ENCODE results near the gene CCNE1. TPM values are rescaled to one million over a fixed set of nuclear protein-coding genes. Genes with fewer than 3 reads are reported as not detected.

Gene CCNE1
- total RNA-seq, 1 experiment from 2014 or later, result 72.7 TPM

DNA sequence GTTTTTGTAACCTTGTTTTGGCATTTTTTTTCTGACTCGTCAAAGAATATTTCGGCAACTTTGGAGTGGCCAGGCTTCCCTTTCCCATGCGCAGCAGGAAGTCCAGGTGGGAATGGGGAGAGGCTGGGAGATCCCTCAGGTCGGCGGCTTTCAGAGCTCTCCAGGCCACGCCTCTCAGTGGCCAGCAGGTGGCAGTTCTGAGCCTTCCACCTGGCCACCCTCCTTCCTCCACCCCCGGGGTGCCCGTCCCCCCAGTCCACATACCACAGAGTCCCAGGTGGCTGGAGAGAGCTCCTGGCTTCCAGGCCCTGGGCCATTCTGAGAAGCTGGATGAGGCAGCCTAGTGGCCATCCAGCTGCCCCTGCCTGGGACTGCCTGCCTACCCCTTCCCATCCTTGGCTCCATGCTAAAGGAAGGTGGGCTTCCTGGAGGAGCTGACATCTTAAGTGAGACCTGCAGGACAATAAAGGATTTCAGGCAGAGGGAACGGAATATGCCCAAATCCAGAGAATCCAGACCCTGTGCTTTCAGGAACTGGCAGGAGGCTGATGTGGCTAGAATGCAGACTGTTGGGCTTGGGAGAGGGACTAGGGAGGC is 46.3 kb downstream of the CCNE1 start:
- DNase-seq, result peak in 1 of 2 experiments; percentile 55
- H3K9me3 ChIP-seq (replicated peaks), result no peaks in the 10 kb centered on the region
- H3K27me3 ChIP-seq, result no peaks in the 10 kb centered on the region
- no peak overlapping the region for H3K27ac ChIP-seq
- no peaks in the 10 kb centered on the region for H3K36me3 ChIP-seq
- no peak overlapping the region for H3K4me3 ChIP-seq
- no peaks in the 10 kb centered on the region for H3K4me1 ChIP-seq

DNA sequence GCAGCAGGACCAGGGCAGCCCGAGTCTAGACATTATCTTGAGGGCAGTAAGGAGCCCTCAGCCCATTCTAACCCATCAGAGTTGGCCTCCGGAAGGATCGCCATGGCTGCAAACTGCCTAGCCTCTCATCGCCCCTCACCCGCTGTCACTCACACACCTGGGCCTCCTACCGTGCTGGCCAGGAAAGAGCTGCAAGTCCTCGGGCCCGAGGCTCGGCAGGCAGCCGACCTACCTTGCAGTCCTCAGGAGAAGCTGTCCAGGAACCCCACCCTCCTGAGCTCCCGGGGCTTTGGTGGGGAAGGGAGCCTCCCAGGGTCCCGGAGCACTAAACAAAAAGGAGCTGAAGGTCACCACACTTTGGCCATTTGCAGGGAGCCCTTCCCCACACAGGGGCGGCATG is 46.8 kb downstream of the CCNE1 start:
- H3K4me3 ChIP-seq, result no peak overlapping the region
- no peaks in the 10 kb centered on the region for H3K4me1 ChIP-seq
- no peaks in the 10 kb centered on the region for H3K9me3 ChIP-seq (replicated peaks)
- H3K27me3 ChIP-seq, result no peaks in the 10 kb centered on the region
- no peak overlapping the region for H3K27ac ChIP-seq
- DNase-seq, result no peak
- no peaks in the 10 kb centered on the region for H3K36me3 ChIP-seq

DNA sequence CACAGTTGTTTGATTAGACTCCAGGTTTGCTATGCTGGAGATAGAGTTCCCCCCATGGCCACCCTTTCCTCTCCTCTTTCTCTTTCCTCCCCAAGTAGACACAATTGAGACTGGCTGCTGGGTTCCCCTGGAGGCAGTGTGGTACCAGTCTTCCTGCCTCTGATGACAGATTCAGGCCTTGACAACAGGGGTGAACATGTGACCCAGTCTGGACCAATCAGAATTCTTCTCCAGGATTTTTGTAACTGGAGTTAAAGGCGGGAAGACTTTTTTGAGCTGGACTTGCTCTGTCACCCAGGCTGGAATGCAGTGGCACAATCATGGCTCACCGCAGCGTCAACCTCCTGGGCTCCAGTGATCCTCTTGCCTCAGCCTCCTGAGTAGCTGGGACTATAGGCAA is 48.7 kb downstream of the CCNE1 start:
- H3K36me3 ChIP-seq, result no peaks in the 10 kb centered on the region
- H3K9me3 ChIP-seq (replicated peaks), result no peaks in the 10 kb centered on the region
- H3K27ac ChIP-seq, result no peak overlapping the region
- no peaks in the 10 kb centered on the region; the same call in 1 of the 2 replicates for H3K27me3 ChIP-seq
- H3K4me3 ChIP-seq, result no peak overlapping the region
- peak in 1 of 2 experiments; percentile 36 for DNase-seq
- no peaks in the 10 kb centered on the region for H3K4me1 ChIP-seq

DNA sequence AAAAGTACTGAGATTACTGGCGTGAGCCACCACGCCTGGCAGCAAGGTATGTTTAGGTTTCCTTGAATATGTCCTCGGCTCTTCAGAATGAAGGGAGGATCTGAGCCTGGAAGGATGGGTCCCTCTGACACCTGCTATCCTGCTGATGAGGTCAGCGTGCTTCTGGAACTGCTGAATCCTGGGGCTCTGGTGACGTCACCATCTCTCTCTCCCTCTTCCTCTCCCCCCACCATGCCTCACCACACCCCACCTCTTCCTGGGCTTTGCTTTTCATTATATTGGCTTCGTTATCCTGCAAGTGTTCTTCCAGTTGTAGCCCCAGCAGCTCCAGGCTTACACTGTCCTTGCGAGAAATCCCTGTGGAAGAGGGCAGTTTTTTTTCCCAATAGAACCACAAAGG is 49.8 kb downstream of the CCNE1 start:
- no peaks in the 10 kb centered on the region for H3K9me3 ChIP-seq (replicated peaks)
- DNase-seq, result no peak
- H3K27me3 ChIP-seq, result peaks cover 3% of the 10 kb centered on the region; the same call in 1 of the 2 replicates
- no peak overlapping the region for H3K27ac ChIP-seq
- H3K4me3 ChIP-seq, result no peak overlapping the region
- no peaks in the 10 kb centered on the region for H3K36me3 ChIP-seq
- no peaks in the 10 kb centered on the region for H3K4me1 ChIP-seq

DNA sequence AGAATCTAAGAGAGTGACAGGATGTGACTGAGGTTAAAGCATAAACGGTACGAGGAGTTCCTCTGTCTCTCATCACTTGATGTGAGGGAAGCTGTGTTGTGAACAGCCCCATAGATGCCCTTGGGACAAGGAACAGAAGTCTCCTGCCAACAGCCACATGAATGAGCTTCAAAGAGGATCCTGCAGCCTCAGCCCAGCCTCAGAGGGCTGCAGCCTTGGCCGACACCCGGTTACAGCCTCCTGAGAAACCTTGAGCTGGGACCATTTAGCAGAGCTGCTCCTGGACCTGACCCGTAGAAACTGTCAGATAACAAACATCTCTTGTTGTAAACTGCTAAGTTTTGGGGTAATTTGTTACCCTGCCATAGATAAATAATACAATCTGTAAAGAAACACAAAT is 54.2 kb downstream of the CCNE1 start:
- Histone ChIP-seq H3K4me3 (no peak overlapping the region), H3K27me3 (peaks cover 3% of the 10 kb centered on the region; the same call in 1 of the 2 replicates), H3K9me3 (replicated peaks) (no peaks in the 10 kb centered on the region), H3K27ac (no peak overlapping the region), H3K4me1 (no peaks in the 10 kb centered on the region), H3K36me3 (no peaks in the 10 kb centered on the region)
- DNase-seq, result no peak

DNA sequence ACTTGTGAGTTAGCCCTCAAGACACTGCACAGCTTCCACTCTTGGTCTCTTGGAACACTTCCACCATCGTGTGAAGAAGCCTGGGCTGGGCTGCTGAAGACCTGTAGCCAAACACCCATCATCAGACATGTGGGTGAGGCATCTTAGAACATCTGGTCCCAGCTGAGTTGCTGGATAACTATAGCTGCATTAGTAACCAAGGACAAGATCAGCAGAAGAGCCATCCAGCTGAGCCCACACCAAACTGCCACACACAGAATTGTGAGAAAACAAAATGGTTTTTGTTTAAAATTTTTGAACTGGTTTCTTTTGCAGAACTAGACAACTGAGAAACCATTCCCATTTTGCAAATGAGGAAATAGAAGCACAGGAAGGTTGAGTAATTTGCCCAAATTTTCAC is 56.2 kb downstream of the CCNE1 start:
- Histone ChIP-seq H3K9me3 (replicated peaks) (no peaks in the 10 kb centered on the region), H3K4me1 (no peaks in the 10 kb centered on the region), H3K27ac (no peak overlapping the region), H3K36me3 (no peaks in the 10 kb centered on the region), H3K4me3 (no peak overlapping the region), H3K27me3 (peaks cover 3% of the 10 kb centered on the region; the same call in 1 of the 2 replicates)
- DNase-seq, result no peak

DNA sequence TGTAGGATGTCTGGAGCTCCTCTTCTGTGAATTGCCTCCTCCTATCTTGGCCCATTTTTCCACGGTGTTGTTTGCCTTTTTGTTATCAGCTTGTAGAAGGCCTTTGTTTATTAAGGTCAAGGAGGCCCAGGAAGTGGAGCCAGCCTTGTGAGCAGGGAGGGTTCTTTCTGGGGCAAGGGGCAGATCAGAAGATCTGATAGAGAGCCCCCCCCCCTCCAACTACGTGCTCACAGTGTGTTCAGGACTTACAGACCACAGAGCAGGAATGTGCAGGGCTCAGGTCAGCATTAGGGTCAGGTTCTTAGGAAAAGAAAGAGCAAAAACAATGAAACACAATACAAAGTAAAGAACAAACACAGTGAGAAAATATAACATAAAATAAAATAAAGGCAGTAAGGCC is 59.4 kb downstream of the CCNE1 start:
- DNase-seq, result no peak
- Histone ChIP-seq H3K27ac (no peak overlapping the region), H3K9me3 (replicated peaks) (no peaks in the 10 kb centered on the region), H3K27me3 (no peaks in the 10 kb centered on the region), H3K4me1 (peaks cover 16% of the 10 kb centered on the region), H3K36me3 (no peaks in the 10 kb centered on the region), H3K4me3 (no peak overlapping the region)

DNA sequence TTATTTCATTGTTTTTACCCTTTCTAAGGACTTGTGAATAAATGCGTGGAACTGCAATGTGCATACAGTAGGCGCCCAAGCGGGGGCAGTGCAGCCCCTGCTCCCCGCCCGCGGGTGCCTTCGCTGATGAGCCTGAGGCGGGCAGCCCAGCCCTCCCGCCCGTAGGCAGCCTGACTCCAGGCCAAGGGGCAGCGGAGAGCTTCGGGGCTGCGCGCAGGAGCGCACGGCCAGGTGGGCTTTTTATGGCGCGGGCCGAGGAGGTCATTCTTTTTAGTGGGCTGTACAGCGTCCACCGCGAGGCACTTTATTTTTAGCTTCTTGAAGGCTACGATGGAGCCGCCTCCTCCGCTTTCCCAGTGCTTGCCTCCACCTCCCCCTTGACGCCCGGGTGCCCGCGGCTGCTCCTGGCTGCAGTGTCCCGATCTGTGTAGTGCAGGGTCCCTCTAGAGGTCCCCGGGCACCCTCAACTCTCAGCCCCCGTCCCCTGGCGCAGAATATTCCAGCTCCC is 60.5 kb downstream of the CCNE1 start:
- Histone ChIP-seq H3K4me1 (peaks cover 16% of the 10 kb centered on the region), H3K27ac (no peak overlapping the region), H3K9me3 (replicated peaks) (no peaks in the 10 kb centered on the region), H3K4me3 (no peak overlapping the region), H3K36me3 (no peaks in the 10 kb centered on the region), H3K27me3 (no peaks in the 10 kb centered on the region)
- DNase-seq, result no peak

DNA sequence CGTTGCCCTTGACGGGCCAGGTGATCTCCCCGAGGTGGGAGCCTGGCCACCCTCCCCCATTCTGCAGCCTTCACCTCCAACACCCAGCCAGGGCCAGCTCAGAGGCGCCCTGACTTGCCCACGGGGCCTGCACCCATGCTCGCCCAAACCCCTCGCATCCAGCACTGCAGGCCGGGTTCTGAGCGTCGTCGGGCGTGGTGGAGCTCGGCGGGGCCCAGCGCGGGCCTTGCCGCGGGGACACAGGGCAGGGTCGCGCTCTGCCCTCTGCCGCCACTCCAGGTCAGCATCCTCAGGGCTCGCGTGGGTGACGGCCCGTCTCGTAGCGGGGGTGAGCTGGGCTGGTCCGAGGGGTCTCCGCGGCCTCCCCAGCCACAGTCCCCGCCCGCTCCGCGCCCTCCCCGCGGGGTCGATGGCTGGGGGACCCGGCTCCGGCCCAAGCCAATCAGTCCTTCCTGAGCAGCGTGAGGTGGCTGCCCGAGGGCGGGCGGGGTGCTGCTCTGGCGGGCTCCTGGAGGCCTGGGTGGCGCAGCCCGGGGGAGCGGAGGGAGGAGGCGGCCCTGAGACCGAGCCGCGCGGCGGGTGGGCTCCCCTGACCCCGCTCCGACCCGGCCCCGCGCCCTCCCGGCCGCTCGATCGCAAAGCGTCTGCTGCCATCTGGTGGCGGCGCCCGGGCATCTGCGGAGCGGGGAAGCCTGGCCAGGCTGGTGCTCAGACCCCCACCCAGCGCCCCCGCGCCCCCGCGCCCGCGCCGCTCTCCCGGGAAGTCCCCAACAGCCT is 61.4 kb downstream of the CCNE1 start:
- H3K9me3 ChIP-seq (replicated peaks), result no peaks in the 10 kb centered on the region
- DNase-seq, result peak; percentile 58 to 73
- H3K27me3 ChIP-seq, result no peaks in the 10 kb centered on the region
- no peak overlapping the region for H3K27ac ChIP-seq
- peaks cover 16% of the 10 kb centered on the region for H3K4me1 ChIP-seq
- peak overlapping the region; percentile 54 for H3K4me3 ChIP-seq
- H3K36me3 ChIP-seq, result no peaks in the 10 kb centered on the region

Other genes starting within 250 kb of the CCNE1 start
- gene POP4, start 205.7 kb upstream of the CCNE1 start, total RNA-seq (2014; rRNA removed; shearing (Covaris generic)), result 81.1 and 81.9 TPM in 2 replicates
- gene PLEKHF1, start 146.5 kb upstream of the CCNE1 start, total RNA-seq (2014; rRNA removed; shearing (Covaris generic)), result 1.7 and 2.0 TPM in 2 replicates
- gene C19orf12, start 96.7 kb upstream of the CCNE1 start, total RNA-seq (2014; rRNA removed; shearing (Covaris generic)), result 26.4 and 28.4 TPM in 2 replicates
- 83.1 and 94.9 TPM in 2 replicates for gene URI1, start 130.2 kb downstream of the CCNE1 start, total RNA-seq (2014; rRNA removed; shearing (Covaris generic))